ENCODE data around the gene MIEF2.

The MIEF2 gene

DNA sequence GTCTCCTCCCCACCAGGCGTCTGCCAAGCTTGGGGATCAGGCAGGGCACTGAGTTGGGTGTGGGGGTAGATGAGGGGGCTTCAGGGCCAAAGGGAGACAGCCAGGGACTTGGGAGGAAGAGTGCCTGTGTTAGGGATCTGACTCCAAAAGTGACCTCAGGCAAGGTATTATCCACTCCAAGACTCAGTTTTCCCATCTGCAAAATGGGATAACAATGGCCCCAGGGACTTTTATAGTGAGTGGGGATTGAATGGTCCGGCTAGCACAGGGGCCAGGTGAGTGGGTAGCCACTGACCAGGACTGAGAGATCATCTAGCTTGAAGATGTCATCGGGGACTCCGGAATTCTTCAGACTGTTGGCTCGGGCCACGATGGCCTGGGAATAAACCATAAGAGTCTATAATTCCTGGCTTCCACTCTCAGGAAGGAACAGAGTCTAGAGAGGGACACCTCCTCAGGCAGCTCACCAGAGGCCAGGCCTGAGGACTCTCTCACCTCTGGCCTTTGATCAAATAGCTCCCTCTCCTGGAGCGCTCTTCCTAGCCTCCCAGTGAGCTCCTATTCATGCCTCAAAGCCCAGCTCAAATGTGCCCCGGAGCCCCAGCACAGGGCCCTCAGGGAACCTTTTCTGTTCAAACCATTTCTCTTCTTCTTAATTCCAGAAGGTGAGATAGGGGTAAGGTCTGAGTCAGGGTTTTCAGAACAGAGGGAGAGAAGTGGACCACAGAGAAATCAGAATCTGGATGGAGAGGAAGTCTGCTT, 5.4 kb upstream of the MIEF2 start:
- in situ Hi-C loops (cut with MboI; ENCODE audit: low sequenced_read_pairs): no loop called here

DNA sequence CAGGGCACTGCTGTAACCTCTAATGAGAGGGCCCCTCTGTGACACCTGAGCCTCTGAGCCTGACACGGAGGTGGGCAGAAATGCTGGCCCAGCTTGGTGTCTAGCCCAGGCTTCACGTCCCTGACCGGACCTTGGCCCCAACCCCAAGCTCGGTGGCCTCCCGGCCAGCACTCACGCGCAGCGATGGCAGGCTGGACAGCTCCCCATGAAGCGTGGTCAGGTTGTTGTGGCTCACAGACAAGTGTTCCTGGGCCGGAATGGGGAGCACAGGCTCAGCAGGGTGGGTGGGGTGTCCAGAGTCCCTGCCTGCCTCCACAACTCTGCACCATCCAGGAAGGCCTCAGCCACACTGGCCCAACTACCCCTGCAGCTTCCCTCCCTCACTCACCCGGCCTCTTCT, 4.1 kb upstream of the MIEF2 start:
- in situ Hi-C loops (cut with MboI; ENCODE audit: low sequenced_read_pairs): no loop called here

- in situ Hi-C loops (cut with MboI; ENCODE audit: low sequenced_read_pairs): no loop called here
Observed at GRCh38 chr17:18256776-18257175, 3.7 kb upstream of the MIEF2 start.

DNA sequence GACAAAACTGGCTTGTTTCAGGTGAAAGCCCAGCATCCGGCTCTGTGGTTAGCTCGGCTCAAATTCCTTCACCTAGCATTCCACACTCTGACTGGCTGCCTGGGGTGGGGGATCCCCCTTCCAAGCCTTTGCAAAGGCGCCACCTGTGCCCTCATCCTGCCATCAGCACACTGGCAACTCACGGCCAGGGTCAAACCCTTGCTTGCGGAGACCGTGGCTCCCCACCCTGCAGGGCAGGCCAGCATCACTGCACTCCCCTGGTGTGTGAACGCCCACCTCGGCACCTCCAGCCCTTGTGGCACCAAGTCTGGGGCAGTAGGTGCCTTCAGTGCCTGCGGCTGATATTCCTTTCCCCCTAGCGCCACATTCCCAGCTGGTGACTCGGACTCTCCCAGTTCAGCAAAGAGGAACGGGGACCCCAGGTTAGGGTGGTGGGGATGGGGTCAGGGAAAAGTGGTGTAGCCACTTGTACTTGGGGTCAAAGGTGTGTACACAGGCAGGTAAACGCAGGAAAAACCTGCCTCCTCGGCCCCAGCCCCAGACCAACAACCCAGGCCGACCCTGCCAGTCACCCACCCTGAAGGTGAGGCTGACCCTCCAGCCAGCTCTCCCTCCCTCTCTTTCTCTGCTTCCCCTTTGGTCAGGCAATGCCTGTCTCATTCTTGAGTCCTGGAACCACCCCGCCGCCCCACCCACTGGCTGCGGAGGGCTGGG, 3.0 kb upstream of the MIEF2 start:
- in situ Hi-C loops (cut with MboI; ENCODE audit: low sequenced_read_pairs): no loop called here

DNA sequence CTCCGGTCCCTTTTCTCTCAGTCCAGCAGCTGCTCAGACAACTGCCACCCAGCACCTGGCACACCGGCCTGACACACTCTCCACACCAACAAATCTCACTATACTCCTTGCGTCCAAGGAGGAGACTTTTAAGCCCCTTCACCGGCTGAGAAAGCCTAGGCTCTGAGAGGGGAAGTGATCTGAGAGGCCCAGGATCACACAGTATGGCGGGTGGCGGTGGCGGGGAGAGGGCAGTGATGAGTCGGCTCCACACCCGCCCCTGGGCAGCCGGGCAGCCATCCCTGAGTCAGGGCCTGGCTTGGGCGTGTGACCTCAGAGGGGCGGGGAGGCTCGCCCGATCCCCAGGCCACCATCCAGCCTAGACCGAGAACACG, 2.5 kb upstream of the MIEF2 start:
- in situ Hi-C loops (cut with MboI; ENCODE audit: low sequenced_read_pairs): no loop called here

- in situ Hi-C loops (cut with MboI; ENCODE audit: low sequenced_read_pairs): no loop called here
Observed at GRCh38 chr17:18258356-18259038, 2.0 kb upstream of the MIEF2 start, which contains the start of gene FLII. FLII (minus strand) TSS chr17:18258738; CDS start chr17:18258690, 48 bp downstream.

GRCh38 chr17:18259621-18260331, 686 bp upstream of the MIEF2 start:
- in situ Hi-C loops (cut with MboI; ENCODE audit: low sequenced_read_pairs): no loop called here

DNA sequence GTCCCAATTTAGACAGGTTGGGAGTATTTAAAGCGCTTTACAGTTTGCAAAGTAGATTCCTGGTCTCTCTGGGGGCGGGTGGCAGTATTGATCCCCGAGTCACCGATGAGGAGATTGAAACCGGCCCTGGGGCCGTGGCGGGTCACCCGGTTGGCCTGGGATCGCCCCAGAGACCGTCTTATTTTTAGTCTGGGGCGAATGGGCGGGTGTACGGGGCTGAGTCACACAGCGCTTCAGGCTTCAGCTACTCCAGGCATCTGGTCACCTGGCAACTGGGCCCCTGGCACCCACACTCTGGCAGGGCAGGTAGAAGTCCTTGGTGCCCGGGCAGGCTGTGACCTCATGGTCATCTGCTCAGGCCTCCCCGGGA, 669 bp downstream of the MIEF2 start:
- in situ Hi-C loops (cut with MboI; ENCODE audit: low sequenced_read_pairs): no loop called here

DNA sequence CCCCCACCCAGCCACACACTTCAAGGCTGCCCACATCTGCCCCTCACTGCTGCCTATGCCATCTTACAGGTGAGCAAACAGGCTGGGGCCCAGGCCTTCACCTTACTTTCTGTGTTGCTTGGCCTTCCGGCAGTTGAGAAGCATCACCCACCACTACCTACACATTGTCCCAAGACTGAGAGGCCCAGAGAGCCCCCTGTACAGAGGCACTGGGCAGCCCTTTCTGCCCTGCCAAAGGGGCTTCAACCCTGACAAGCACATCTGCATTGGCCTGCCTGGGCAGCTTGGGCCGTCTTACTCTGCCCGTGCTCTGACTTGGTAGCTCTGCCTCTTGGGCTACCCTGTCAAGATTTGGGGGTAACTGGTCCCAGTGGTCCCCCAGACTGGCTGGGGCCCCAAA, 1.2 kb downstream of the MIEF2 start:
- in situ Hi-C loops (cut with MboI; ENCODE audit: low sequenced_read_pairs): no loop called here

DNA sequence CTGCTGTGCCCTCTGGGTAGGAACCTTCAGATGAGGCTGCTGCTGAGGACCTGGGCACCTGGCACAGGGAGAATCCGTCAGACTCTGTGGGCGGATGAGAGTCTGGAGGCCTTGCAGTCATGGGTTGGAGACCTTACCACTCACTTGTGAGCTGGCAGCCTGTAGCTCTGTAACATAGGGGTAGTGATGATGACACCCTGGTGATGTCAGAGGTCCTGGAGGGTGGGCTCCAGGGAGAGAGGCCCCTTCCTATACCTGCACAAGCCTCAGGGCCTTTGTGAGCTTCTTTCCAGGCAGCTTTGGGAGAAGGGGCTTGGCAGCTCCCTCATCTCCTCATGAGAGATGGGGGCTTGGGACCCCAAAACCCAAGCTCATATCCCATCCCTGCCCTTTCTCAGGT, 1.6 kb downstream of the MIEF2 start:
- in situ Hi-C loops (cut with MboI; ENCODE audit: low sequenced_read_pairs): no loop called here

DNA sequence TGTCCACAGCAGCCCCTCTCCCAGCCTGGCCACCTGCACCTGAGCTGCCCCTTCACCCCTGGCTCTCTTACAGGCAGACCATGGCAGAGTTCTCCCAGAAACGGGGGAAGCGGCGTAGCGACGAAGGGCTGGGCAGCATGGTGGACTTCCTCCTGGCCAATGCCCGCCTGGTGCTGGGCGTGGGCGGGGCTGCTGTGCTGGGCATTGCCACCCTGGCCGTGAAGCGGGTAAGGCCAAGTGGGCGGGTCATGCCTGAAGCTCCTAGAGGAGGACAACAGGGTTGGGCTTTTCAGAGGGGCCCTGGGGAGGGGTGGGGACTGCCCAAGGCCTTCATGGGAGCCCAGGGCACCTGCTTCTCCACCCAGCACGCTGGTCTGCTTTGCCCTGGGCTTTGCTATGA, 2.2 kb downstream of the MIEF2 start:
- in situ Hi-C loops (cut with MboI; ENCODE audit: low sequenced_read_pairs): no loop called here

- in situ Hi-C loops (cut with MboI; ENCODE audit: low sequenced_read_pairs): no loop called here
Observed at GRCh38 chr17:18263885-18264682, 3.6 kb downstream of the MIEF2 start.

- in situ Hi-C loops (cut with MboI; ENCODE audit: low sequenced_read_pairs): no loop called here
Observed at GRCh38 chr17:18267366-18267765, 6.9 kb downstream of the MIEF2 start.

DNA sequence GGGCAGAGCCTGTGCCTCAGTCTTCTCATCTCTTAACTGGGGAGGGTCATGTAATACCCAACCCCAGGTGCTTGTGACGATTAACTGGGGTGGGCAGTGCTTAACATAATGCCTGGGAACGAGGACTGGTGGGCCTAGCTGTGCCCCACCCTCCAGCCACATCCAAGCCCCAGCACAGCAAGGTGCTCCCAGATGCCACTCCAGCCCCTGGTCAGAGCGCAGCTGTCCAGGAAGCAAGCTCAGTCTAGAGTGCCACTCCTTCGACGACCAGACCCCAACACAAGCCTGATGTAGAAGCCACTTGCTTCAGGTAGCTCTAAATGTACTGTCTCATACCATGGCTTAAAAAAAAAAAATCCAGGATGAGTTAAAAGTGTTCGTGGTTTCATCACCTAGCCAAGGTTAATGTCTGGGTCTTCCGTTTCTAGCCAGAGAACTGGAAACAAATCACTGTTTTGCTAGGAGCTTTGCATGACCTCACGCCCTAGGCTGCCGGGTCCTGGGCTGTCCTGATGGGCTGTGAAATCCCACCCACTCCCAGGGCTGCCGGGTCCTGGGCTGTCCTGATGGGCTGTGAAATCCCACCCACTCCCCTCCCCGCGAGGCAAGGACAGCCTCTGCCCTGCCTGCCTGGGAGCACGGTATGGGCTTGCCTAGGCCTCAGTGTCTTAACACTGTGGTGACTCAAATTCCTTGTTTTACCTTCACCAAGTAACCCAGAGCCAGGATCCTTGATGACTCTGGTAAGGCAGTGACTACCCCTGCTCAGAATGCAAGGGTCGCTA, 7.7 kb downstream of the MIEF2 start:
- in situ Hi-C loops (cut with MboI; ENCODE audit: low sequenced_read_pairs): no loop called here

DNA sequence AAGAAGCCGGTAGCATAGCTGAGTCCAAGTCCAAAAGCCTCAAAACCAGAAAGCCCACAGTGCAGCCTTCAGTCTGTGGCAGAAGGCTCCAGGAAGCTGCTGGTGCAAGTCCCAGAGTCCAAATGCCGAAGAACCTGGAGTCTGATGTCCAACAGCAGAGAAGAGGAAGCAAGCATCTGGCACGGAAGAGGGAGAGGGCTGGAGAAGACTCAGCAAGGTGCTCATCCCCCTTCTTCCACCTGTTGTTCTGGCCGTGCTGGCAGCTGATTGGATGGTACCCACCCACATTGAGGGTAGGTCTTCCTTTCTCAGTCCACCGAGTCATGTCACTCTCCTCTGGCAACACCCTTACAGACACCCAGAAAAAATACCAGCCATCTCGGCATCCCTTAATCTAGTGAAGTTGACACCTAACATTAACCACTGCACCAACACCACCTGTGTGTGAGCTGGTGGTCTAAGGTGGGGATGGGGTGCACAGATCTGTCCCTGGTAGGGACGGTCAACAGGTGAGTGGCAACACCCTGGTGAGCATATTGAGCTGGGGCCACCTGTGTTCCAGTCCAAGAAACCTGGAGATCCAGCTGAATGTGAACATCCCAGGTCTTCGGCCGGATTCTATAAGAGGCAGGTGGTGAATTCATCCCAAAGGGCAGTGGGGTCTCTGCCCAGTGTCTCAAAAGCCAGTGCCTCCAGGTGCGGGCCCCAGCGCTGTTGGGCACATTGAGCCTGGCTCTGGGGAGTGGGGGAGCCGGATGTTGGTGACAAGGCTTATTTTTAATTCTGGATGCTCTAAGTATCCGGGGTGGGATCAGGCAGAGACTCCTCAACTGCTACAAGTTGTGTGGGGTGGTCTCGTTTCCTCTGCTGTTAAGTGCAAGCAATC, 9.8 kb downstream of the MIEF2 start:
- in situ Hi-C loops (cut with MboI; ENCODE audit: low sequenced_read_pairs): no loop called here

DNA sequence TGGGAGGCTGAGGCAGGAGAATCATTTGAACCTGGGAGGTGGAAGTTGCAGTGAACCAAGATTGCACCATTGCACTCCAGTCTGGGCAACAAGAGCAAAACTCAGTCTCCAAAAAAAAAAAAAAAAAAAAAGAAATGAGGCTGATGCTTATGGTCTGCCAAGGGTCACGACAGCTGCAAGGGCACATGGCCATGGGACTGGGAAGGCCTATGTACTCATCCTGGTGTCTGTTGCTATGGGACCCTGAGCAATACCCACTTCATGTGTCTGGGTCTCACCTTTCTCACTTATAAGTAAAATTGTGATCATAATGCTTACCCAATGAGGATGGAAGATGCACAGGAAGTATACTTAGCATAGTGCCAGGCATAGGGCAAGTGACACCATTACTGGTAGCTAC, 16.6 kb downstream of the MIEF2 start:
- in situ Hi-C loops (cut with MboI; ENCODE audit: low sequenced_read_pairs): no loop called here

- in situ Hi-C loops (cut with MboI; ENCODE audit: low sequenced_read_pairs): no loop called here
Observed at GRCh38 chr17:18278867-18279266, 18.4 kb downstream of the MIEF2 start.

- in situ Hi-C loops (cut with MboI; ENCODE audit: low sequenced_read_pairs): no loop called here
Observed at GRCh38 chr17:18280249-18280648, 19.8 kb downstream of the MIEF2 start.

Data from HL-60/S4 treated with retinoic acid at 250 ng/mL for 4 days and 3 days (cell line).